ENCODE measurements around the gene SVIL. TPM values are rescaled to one million over a fixed set of nuclear protein-coding genes. Genes with fewer than 3 reads are reported as not detected.
"Not testable (repeated sequence)": the region's sequence is repeated elsewhere in the genome, so short reads cannot be mapped to it uniquely, and the experiment has no call there.

SVIL gene
- total RNA-seq, 2 experiments from 2014 or later = 0.47 to 1.5 TPM

GRCh38 chr10:29446327-29446726 is 188.4 kb downstream of the SVIL start:
- H3K9me3 ChIP-seq (ENCODE audit: low read length) = no peaks in the 10 kb centered on the region
- no peaks in the 10 kb centered on the region for H3K79me2 ChIP-seq (ENCODE audit: insufficient read depth, low read depth, low read length)
- no peak for DNase-seq (ENCODE audit: low spot score)
- no peaks in the 10 kb centered on the region for H3K9me2 ChIP-seq (ENCODE audit: insufficient read depth, low read length)
- H4K20me1 ChIP-seq (ENCODE audit: insufficient read depth, low read length) = no peaks in the 10 kb centered on the region
- ChIA-PET CTCF (ENCODE audit: unreplicated experiment) (interaction anchor here (1.1 to 1.2 kb wide), 2 partner anchors 50 to 51 kb away, joined by 3 to 5 read pairs; no protein-coding TSS in a partner anchor), POLR2A (no interaction called here)
- H2AFZ ChIP-seq (ENCODE audit: low read length) = no peak overlapping the region
- intact Hi-C loops (cut with micrococcal nuclease; ENCODE audit: unreplicated experiment) = no loop called here
- H3K4me1 ChIP-seq (ENCODE audit: insufficient read depth, low read length, poor library complexity, severe bottlenecking) = no peaks in the 10 kb centered on the region
- H3K4me3 ChIP-seq (ENCODE audit: low read depth, low read length, poor library complexity, severe bottlenecking) = no peak overlapping the region
- no peaks in the 10 kb centered on the region for H3K36me3 ChIP-seq (ENCODE audit: insufficient read depth, low read length)
- TF ChIP-seq EZH2phosphoT487 (IDR thresholded peaks at IDR 0.05; ENCODE audit: borderline replicate concordance, low read depth, low read length) (no peak), CTCF (conservative IDR thresholded peaks at IDR 0.05; ENCODE audit: low read length) (no peak)
- BruUV-seq (replicated peaks) = no TSS peak
- no peak overlapping the region for H3K4me2 ChIP-seq (ENCODE audit: low read length)
- H3K27ac ChIP-seq (ENCODE audit: low read depth, low read length, poor library complexity, severe bottlenecking) = no peak overlapping the region

GRCh38 chr10:29443745-29444523 is 190.8 kb downstream of the SVIL start:
- intact Hi-C loops (cut with micrococcal nuclease; ENCODE audit: unreplicated experiment) = no loop called here
- no peaks in the 10 kb centered on the region for H3K36me3 ChIP-seq (ENCODE audit: insufficient read depth, low read length)
- no peak overlapping the region for H3K27ac ChIP-seq (ENCODE audit: low read depth, low read length, poor library complexity, severe bottlenecking)
- H3K4me3 ChIP-seq (ENCODE audit: low read depth, low read length, poor library complexity, severe bottlenecking) = no peak overlapping the region
- POLR2A ChIA-PET = interaction anchor here (0.6 kb wide), 1 partner anchor 13 kb away, joined by 3 read pairs; no protein-coding TSS in a partner anchor
- TF ChIP-seq CTCF (conservative IDR thresholded peaks at IDR 0.05; ENCODE audit: low read length) (no peak), EZH2phosphoT487 (IDR thresholded peaks at IDR 0.05; ENCODE audit: borderline replicate concordance, low read depth, low read length) (no peak)
- H3K4me1 ChIP-seq (ENCODE audit: insufficient read depth, low read length, poor library complexity, severe bottlenecking) = no peaks in the 10 kb centered on the region
- no peak for DNase-seq (ENCODE audit: low spot score)
- CTCF ChIA-PET (ENCODE audit: unreplicated experiment) = no interaction called here
- no peaks in the 10 kb centered on the region for H3K9me3 ChIP-seq (ENCODE audit: low read length)
- H3K79me2 ChIP-seq (ENCODE audit: insufficient read depth, low read depth, low read length) = no peaks in the 10 kb centered on the region
- no peak overlapping the region for H3K4me2 ChIP-seq (ENCODE audit: low read length)
- H3K9me2 ChIP-seq (ENCODE audit: insufficient read depth, low read length) = no peaks in the 10 kb centered on the region
- H2AFZ ChIP-seq (ENCODE audit: low read length) = no peak overlapping the region
- no peaks in the 10 kb centered on the region for H4K20me1 ChIP-seq (ENCODE audit: insufficient read depth, low read length)
- BruUV-seq (replicated peaks) = no TSS peak

- H3K4me3 ChIP-seq (ENCODE audit: low read depth, low read length, poor library complexity, severe bottlenecking) = no peak overlapping the region
- H3K4me2 ChIP-seq (ENCODE audit: low read length) = no peak overlapping the region
- no peak for DNase-seq (ENCODE audit: low spot score)
- BruUV-seq (replicated peaks) = no TSS peak
- TF ChIP-seq CTCF (conservative IDR thresholded peaks at IDR 0.05; ENCODE audit: low read length) (no peak), EZH2phosphoT487 (IDR thresholded peaks at IDR 0.05; ENCODE audit: borderline replicate concordance, low read depth, low read length) (no peak)
- H3K4me1 ChIP-seq (ENCODE audit: insufficient read depth, low read length, poor library complexity, severe bottlenecking) = no peaks in the 10 kb centered on the region
- H3K79me2 ChIP-seq (ENCODE audit: insufficient read depth, low read depth, low read length) = no peaks in the 10 kb centered on the region
- H3K9me2 ChIP-seq (ENCODE audit: insufficient read depth, low read length) = no peaks in the 10 kb centered on the region
- no peaks in the 10 kb centered on the region for H3K9me3 ChIP-seq (ENCODE audit: low read length)
- H3K36me3 ChIP-seq (ENCODE audit: insufficient read depth, low read length) = no peaks in the 10 kb centered on the region
- POLR2A ChIA-PET = no interaction called here
- intact Hi-C loops (cut with micrococcal nuclease; ENCODE audit: unreplicated experiment) = no loop called here
- H2AFZ ChIP-seq (ENCODE audit: low read length) = no peak overlapping the region
- CTCF ChIA-PET (ENCODE audit: unreplicated experiment) = no interaction called here
- H4K20me1 ChIP-seq (ENCODE audit: insufficient read depth, low read length) = no peaks in the 10 kb centered on the region
- H3K27ac ChIP-seq (ENCODE audit: low read depth, low read length, poor library complexity, severe bottlenecking) = no peak overlapping the region
Measured at GRCh38 chr10:29440981-29441380, 193.8 kb downstream of the SVIL start.

- H3K27ac ChIP-seq (ENCODE audit: low read depth, low read length, poor library complexity, severe bottlenecking); H3K79me2 ChIP-seq (ENCODE audit: insufficient read depth, low read depth, low read length); H2AFZ ChIP-seq (ENCODE audit: low read length); H3K9me2 ChIP-seq (ENCODE audit: insufficient read depth, low read length); H3K36me3 ChIP-seq (ENCODE audit: insufficient read depth, low read length); H3K4me2 ChIP-seq (ENCODE audit: low read length); H3K4me1 ChIP-seq (ENCODE audit: insufficient read depth, low read length, poor library complexity, severe bottlenecking); H3K9me3 ChIP-seq (ENCODE audit: low read length); H4K20me1 ChIP-seq (ENCODE audit: insufficient read depth, low read length); intact Hi-C loops (cut with micrococcal nuclease; ENCODE audit: unreplicated experiment); H3K4me3 ChIP-seq (ENCODE audit: low read depth, low read length, poor library complexity, severe bottlenecking); DNase-seq (ENCODE audit: low spot score); POLR2A ChIA-PET; CTCF ChIA-PET (ENCODE audit: unreplicated experiment); BruUV-seq (replicated peaks): not testable (repeated sequence)
Measured at GRCh38 chr10:29439005-29439404, 195.8 kb downstream of the SVIL start.
